Ecto neural progenitor cell (in vitro differentiated cells): ENCODE results near the gene S100B.
"Not testable (repeated sequence)": the region's sequence is repeated elsewhere in the genome, so short reads cannot be mapped to it uniquely, and the experiment has no call there.

Experiments used
- DNase-seq: peaks from one replicate; pipeline ENCODE4 v3.0.0-alpha.2; 2018; ENCODE audit warnings: low spot score

Gene S100B

GRCh38 chr21:46600978-46601377 is 3.9 kb downstream of the S100B start:
- DNase-seq, result no peak

GRCh38 chr21:46600305-46600704 is 4.6 kb downstream of the S100B start:
- DNase-seq, result no peak

- no peak for DNase-seq
Measured at GRCh38 chr21:46598581-46599572, 6.0 kb downstream of the S100B start.

GRCh38 chr21:46597896-46598343 is 7.0 kb downstream of the S100B start:
- DNase-seq, result no peak

GRCh38 chr21:46597031-46597430 is 7.9 kb downstream of the S100B start:
- DNase-seq, result no peak

GRCh38 chr21:46596201-46596600 is 8.7 kb downstream of the S100B start:
- no peak for DNase-seq

GRCh38 chr21:46594276-46594675 is 10.6 kb downstream of the S100B start:
- no peak for DNase-seq

GRCh38 chr21:46585191-46585953 is 19.5 kb downstream of the S100B start:
- no peak for DNase-seq

- DNase-seq, result no peak
Measured at GRCh38 chr21:46581780-46582307, 23.0 kb downstream of the S100B start.

- not testable (repeated sequence) for DNase-seq
Measured at GRCh38 chr21:46579394-46579793, 25.5 kb downstream of the S100B start.

- DNase-seq, result not testable (repeated sequence)
Measured at GRCh38 chr21:46577786-46578185, 27.1 kb downstream of the S100B start.

- DNase-seq, result no peak
Measured at GRCh38 chr21:46572850-46573249, 32.0 kb downstream of the S100B start.

- no peak for DNase-seq
Measured at GRCh38 chr21:46570631-46571030, 34.3 kb downstream of the S100B start.

- DNase-seq, result no peak
Measured at GRCh38 chr21:46570119-46570518, 34.8 kb downstream of the S100B start.

- DNase-seq, result no peak
Measured at GRCh38 chr21:46569081-46569480, 35.8 kb downstream of the S100B start.

- DNase-seq, result no peak
Measured at GRCh38 chr21:46568562-46568961, 36.3 kb downstream of the S100B start.

GRCh38 chr21:46567348-46567747 is 37.5 kb downstream of the S100B start:
- DNase-seq, result no peak

GRCh38 chr21:46564391-46564790 is 40.5 kb downstream of the S100B start:
- no peak for DNase-seq

GRCh38 chr21:46562964-46563607 is 41.8 kb downstream of the S100B start:
- DNase-seq, result no peak

GRCh38 chr21:46562472-46562871 is 42.4 kb downstream of the S100B start:
- DNase-seq, result no peak

GRCh38 chr21:46561445-46562090 is 43.3 kb downstream of the S100B start:
- no peak for DNase-seq
